HG02973 (cell line): ENCODE results near the gene DENND6B.
A peak's percentile ranks its signal among the peaks of the same experiment; 100 is the strongest.
"Not testable (repeated sequence)": the region's sequence is repeated elsewhere in the genome, so short reads cannot be mapped to it uniquely, and the experiment has no call there.

Experiments used
- ATAC-seq: cut with Tn5 transposase; IDR thresholded peaks from one replicate; pipeline ENCODE4 v1.9.1; 2021; ENCODE audit warnings: moderate library complexity; ENCODE audit not compliant: unreplicated experiment

The DENND6B gene

DNA sequence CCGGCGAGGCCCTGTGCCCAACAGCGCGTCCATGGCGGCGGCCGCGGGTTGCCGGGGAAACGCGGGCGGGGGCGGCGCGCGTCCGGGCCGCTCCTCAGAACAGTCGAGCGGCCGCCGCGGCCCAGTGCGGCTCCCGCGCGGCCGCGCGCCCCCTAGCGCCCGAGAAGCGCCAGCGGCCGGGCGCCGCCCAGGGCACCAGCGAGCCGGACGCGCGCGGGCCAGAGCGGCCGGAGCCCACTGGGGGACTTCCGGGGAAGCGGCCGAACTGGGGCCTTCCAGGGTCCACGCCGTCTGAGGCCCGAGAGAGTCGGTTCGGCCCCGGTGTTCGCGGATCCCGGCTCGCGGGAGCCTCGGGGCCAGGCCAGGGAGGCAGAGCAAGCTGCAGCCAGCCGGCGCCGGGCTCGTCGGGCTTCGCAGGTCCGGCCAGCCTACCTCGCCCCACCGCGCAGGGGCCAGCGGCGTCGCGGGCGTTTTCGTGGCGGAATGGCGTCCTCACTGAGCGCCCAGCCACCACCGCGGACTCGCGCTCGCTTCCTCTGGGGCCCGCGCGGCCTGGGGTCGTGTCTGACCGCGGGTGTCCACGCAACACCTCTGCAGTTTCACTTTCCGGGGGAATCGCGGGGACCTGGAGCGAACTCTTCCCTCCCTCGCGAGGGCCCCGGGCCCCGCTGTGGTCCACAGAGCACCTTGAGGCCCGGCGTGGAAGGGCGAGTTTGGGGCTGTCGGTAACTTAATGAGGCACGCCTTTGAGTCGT, at the start of gene DENND6B:
TSS of gene DENND6B (minus strand) at position 57 of the 755 bp plus-strand sequence. CDS start at position 33, 24 bp downstream.
- peak; percentile 64 for ATAC-seq

DNA sequence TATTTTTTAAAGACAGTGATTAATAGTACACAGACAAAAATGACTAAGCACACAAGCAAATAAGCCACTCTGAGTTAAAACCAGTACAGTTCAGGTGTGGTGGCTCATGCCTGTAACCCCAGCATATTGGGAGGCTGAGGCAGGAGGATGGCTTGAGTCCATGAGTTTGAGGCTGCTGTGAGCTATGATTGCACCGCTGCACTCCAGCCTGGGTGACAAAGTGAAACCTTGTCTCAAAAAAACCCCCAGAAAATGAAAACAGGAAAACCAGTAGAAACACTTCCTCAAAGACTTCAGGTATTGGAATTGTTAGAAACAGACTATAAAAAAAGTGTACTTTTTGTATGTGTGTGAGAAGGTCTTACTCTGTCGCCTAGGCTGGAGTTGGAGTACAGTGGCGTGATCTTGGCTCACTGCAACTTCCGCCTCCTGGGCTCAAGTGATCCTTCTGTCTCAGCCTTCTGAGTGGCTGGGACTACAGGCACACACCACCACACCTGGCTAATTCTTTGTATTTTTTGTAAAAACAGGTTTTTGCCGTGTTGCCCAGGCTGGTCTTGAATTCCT, 49.4 kb upstream of the DENND6B start:
- ATAC-seq, result no peak

DNA sequence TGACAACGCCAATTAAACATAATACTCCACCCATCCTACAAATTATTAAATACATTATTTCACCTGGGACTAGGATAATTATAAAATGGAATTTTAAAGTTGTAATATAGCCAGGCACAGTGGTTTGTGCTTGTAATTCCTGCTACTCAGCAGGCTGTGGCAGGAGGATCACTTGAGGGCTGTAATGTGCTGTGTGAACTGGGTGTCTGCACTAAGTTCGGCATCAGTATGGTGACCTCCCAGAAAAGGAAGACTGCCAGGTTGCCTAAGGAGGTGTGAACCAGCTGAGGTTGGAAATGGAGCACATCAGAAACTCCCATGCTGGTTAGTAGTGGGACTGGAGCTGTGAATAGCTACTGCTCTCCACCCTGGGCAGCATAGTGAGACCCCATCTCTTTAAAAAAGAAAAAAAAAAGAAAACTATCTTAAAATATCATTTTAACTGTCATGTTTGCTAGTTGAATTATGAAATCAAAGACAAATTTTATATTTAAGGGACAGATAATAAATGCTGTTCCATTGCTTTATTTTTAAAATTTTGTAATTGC, 44.4 kb upstream of the DENND6B start:
- ATAC-seq, result no peak

GRCh38 chr22:50367778-50368500, 41.1 kb upstream of the DENND6B start:
- ATAC-seq, result no peak

DNA sequence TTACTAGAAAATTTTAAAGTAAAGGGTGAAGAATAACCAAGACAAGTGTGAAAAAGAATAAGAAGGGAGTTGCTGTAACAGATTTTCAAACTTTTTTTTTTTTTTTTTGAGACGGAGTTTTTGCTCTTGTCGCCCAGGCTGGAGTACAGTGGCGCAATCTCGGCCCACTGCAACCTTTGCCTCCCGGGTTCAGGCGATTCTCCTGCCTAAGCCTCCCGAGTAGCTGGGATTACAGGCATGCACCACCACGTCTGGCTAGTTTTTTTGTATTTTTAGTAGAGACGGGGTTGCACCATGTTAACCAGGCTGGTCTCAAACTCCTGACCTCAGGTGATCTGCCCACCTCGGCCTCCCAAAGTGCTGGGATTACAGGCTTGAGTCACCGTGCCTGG, 37.0 kb upstream of the DENND6B start:
- not testable (repeated sequence) for ATAC-seq

- ATAC-seq, result no peak
Measured at GRCh38 chr22:50363166-50363802, 36.5 kb upstream of the DENND6B start.

DNA sequence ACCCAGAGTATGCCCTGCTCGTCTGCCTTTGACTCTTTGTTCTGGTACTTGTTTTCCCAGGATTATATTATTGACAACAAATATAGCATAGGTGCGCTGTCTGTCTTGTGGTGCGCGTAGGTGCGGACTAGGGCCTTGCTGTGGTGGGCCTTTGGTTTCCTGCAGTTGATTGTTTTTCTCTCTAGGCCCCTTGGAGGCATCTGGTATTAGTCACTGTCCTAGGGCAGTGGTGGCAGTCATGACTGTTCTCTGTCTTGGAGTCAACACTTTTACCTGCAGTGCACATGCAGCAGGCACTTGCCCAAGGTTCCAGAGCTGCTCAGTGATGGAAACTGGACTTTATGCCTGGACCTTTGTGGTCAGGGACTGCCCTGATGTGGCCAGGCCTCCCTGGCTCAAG, 34.9 kb upstream of the DENND6B start:
- no peak for ATAC-seq

DNA sequence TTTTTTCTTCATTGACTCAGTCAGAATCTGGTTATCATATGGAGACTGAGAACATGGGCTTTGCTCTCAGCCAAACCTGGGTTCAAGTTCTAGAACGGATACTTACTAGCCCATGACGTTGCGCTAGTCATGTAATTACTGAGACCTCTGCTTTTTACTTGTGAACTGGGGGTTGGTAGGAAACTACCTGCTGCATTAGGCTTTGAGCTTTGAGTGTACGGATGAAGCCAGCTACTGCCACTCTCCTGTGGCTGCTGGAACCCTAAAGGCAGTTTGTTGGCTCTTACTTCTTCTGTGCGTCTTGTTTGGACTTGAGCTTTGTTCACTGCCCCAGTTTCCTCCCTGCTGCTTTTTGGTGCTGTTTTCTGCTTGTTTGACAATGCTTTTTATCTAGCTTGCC, 34.4 kb upstream of the DENND6B start:
- ATAC-seq, result no peak

DNA sequence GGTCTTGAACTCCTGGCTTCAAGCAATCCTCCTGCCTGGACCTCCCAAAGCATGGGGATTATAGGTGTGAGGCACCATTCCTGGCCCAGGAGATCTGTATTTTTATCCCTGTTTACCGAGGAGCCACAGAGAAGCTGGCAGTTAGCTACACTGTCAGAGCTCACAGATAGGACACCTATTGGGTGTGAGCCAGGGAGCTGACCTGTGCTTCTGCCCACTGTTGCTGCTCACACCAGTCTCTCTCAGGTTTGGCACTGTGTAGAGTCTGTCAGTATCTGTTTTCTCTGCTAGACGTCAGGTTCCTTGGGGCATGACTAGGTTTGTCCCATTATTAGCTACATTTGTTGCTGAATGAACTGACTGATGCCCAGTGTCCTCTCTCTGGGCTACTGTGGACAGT, 33.8 kb upstream of the DENND6B start:
- ATAC-seq, result no peak

DNA sequence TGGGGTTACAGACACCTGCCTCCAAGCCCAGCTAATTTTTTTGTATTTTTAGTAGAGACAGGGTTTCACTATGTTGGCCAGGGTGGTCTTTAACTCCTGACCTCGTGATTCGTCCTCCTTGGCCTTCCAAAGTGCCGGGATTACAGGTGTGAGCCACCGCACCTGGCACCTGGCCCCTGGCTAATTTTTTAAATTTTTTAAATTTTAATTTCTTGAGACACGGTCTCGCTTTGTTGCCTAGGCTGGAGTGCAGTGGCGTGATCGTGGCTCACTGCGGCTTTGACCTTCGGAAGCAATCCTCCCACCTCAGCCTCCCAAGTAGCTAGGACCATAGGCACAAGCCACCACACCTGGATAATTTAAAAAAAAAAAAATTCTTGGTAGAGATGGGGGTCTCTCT, 30.9 kb upstream of the DENND6B start:
- no peak for ATAC-seq

DNA sequence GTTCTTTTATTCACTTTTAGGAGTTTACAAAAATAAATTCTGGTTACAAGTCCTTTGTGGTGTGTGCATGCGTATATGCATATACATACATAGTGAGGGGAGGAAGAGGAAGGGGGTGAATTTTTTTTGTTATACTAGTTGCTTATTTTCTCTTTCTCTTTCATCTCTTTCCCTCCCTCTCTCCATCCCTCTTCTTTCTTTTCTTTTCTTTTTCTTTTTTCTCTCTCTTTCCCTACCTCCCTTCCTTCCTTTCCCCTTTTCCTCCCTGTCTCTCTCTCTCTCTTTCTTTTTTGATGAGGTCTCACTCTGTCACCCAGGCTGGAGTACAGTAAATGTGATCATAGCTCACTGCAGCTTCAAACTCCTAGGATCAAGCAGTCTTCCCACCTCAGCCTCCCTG, 30.4 kb upstream of the DENND6B start:
- ATAC-seq, result no peak

- ATAC-seq, result no peak
Measured at GRCh38 chr22:50356186-50356585, 29.4 kb upstream of the DENND6B start.

GRCh38 chr22:50348058-50348457, 21.2 kb upstream of the DENND6B start:
- no peak for ATAC-seq

GRCh38 chr22:50347157-50347556, 20.3 kb upstream of the DENND6B start:
- ATAC-seq, result no peak

GRCh38 chr22:50346470-50346869, 19.7 kb upstream of the DENND6B start:
- no peak for ATAC-seq

DNA sequence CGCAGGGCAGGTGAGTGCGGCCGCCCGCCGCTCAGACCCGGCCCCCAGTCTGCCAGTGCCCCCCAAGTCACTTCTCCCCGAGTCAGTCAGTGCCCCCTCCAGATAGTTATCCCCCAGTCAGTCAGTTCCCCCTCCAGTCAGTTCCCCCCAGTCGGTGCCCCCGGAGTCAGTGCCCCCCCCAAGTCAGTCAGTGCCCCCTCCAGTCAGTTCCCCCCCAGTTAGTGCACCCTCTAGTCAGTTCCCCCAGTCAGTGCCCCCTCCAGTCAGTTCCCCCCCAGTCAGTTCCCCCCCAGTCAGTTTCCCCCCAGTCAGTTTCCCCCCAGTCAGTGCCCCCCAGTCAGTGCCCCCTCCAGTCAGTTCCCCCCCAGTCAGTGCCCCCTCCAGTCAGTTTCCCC, 16.7 kb upstream of the DENND6B start:
- ATAC-seq, result no peak

DNA sequence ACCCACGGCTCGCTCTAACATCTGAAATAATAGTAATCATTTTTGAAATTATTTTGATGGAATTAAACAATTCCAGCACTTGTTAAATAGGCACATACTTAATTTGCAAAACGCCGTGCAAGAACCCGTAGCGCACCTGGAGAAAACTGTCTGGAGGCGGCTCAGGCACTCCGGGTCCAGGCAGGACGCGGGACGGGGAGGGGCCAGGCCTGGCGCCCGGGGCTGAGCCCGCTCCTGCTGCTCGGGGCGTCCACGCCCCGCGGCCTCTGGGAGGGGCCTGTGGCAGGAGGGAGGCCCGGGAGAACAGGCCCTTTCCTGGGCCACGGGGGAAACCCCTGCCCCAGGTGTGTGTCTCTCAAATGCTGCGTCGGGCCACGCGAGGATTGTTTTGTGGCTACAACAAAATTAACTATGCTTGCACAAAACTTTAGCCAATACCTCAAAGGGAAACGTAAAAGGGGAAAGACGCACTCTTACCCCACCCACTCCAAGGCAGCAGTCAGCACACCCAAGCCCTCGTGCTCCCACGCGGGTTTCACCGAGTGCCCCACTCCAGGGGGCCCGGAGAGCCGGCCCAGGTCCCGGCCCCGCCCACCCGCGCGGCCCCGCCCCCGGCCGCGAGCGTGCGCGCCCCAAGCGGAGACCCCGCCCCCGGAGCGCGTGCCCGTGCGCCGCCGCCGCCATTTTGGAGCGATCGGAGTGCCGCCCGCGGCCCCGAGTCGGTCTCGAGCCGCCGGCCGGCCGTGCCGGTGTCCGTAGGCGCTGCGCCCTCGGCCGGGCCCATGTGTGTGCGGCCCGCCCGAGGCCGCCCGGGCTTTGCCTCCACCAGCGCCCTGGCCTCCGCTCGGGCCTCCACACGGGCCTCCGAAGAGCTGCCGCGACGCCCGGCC, 16.1 kb upstream of the DENND6B start, which contains the start of gene PPP6R2:
TSS of gene PPP6R2 (plus strand) at position 677 of the 890 bp plus-strand sequence. CDS start 50,582 bp downstream, outside the sequence.
- peak; percentile 54 for ATAC-seq

DNA sequence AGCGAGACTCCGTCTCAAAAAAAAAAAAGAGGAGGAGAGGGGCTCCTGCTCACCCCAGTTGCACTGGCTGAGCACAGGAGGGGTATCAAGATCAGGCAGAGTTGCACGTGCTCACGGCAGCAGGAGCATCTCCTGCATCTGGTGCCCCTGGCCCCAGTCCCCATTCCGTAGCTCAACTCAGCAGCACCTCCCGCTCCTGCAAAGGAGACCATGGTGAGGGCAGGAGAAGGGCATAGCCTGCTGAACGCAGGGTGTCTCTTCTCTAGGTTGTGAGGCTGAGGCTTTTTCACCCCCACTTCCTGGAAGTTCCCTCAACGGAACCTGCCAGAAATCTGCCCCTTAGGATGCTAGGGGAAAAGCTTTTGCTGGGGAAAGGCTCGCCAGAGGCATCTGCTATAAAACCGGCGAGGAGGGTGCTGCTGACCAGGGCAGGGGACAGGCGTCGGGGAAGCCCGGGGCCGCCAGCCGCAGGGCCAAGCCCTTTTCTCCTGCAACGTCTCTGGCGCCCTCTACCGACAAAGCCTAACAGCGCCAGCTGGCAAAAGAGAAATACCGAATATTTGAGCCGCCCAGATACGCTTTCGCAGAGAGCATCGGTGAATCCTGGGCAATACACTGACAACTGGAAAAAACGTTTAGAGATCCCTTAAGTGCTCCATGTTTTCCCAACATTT, 15.3 kb upstream of the DENND6B start:
- ATAC-seq, result peak; percentile 48
